ENCODE results near the gene TH.

TH gene

GRCh38 chr11:2205214-2205720 lies 33.7 kb upstream of the TH start:
- no peaks in the 10 kb centered on the region for H3K9me3 ChIP-seq (ENCODE audit: low read depth, low read length)
- H3K9ac ChIP-seq (ENCODE audit: insufficient read length) = no peak overlapping the region
- no peaks in the 10 kb centered on the region for H3K36me3 ChIP-seq (ENCODE audit: insufficient read depth, low read length)
- no peak for DNase-seq (ENCODE audit: low read depth, low spot score)
- TF ChIP-seq FOXP2 (optimal IDR thresholded peaks at IDR 0.05; ENCODE audit: control extremely low read depth, extremely low read length, insufficient read depth) (no peak), EZH2 (IDR thresholded peaks at IDR 0.05) (no peak), POLR2AphosphoS5 (IDR thresholded peaks at IDR 0.05; ENCODE audit: borderline replicate concordance, low read depth, low read length) (no peak)
- H3K27ac ChIP-seq = no peak overlapping the region
- H3K4me3 ChIP-seq = no peak overlapping the region

- Histone ChIP-seq H3K9ac (ENCODE audit: insufficient read length) (no peak overlapping the region), H3K9me3 (ENCODE audit: low read depth, low read length) (no peaks in the 10 kb centered on the region), H3K4me3 (no peak overlapping the region), H3K36me3 (ENCODE audit: insufficient read depth, low read length) (no peaks in the 10 kb centered on the region), H3K27ac (no peak overlapping the region)
- TF ChIP-seq POLR2AphosphoS5 (IDR thresholded peaks at IDR 0.05; ENCODE audit: borderline replicate concordance, low read depth, low read length) (no peak), EZH2 (IDR thresholded peaks at IDR 0.05) (no peak), FOXP2 (optimal IDR thresholded peaks at IDR 0.05; ENCODE audit: control extremely low read depth, extremely low read length, insufficient read depth) (no peak)
- no peak for DNase-seq (ENCODE audit: low read depth, low spot score)
Observed at GRCh38 chr11:2204361-2205213, 33.0 kb upstream of the TH start.

GRCh38 chr11:2203440-2204259 lies 32.0 kb upstream of the TH start:
- H3K36me3 ChIP-seq (ENCODE audit: insufficient read depth, low read length) = no peaks in the 10 kb centered on the region
- no peaks in the 10 kb centered on the region for H3K9me3 ChIP-seq (ENCODE audit: low read depth, low read length)
- H3K4me3 ChIP-seq = no peak overlapping the region
- no peak overlapping the region for H3K9ac ChIP-seq (ENCODE audit: insufficient read length)
- no peak overlapping the region for H3K27ac ChIP-seq
- TF ChIP-seq EZH2 (IDR thresholded peaks at IDR 0.05) (no peak), POLR2AphosphoS5 (IDR thresholded peaks at IDR 0.05; ENCODE audit: borderline replicate concordance, low read depth, low read length) (no peak), FOXP2 (optimal IDR thresholded peaks at IDR 0.05; ENCODE audit: control extremely low read depth, extremely low read length, insufficient read depth) (no peak)
- DNase-seq (ENCODE audit: low read depth, low spot score) = no peak

- H3K9me3 ChIP-seq (ENCODE audit: low read depth, low read length) = no peaks in the 10 kb centered on the region
- no peak overlapping the region for H3K27ac ChIP-seq
- TF ChIP-seq POLR2AphosphoS5 (IDR thresholded peaks at IDR 0.05; ENCODE audit: borderline replicate concordance, low read depth, low read length) = no peak
- TF ChIP-seq EZH2 (IDR thresholded peaks at IDR 0.05) = no peak
- TF ChIP-seq FOXP2 (optimal IDR thresholded peaks at IDR 0.05; ENCODE audit: control extremely low read depth, extremely low read length, insufficient read depth) = no peak
- H3K9ac ChIP-seq (ENCODE audit: insufficient read length) = no peak overlapping the region
- no peak overlapping the region for H3K4me3 ChIP-seq
- DNase-seq (ENCODE audit: low read depth, low spot score) = no peak
- no peaks in the 10 kb centered on the region for H3K36me3 ChIP-seq (ENCODE audit: insufficient read depth, low read length)
Observed at GRCh38 chr11:2202900-2203439, 31.4 kb upstream of the TH start.

- Histone ChIP-seq H3K27ac (no peak overlapping the region), H3K9me3 (ENCODE audit: low read depth, low read length) (no peaks in the 10 kb centered on the region), H3K4me3 (no peak overlapping the region), H3K9ac (ENCODE audit: insufficient read length) (no peak overlapping the region), H3K36me3 (ENCODE audit: insufficient read depth, low read length) (no peaks in the 10 kb centered on the region)
- TF ChIP-seq FOXP2 (optimal IDR thresholded peaks at IDR 0.05; ENCODE audit: control extremely low read depth, extremely low read length, insufficient read depth) (no peak), EZH2 (IDR thresholded peaks at IDR 0.05) (no peak), POLR2AphosphoS5 (IDR thresholded peaks at IDR 0.05; ENCODE audit: borderline replicate concordance, low read depth, low read length) (no peak)
- DNase-seq (ENCODE audit: low read depth, low spot score) = no peak
Observed at GRCh38 chr11:2202071-2202899, 30.7 kb upstream of the TH start.

- H3K9ac ChIP-seq (ENCODE audit: insufficient read length) = no peak overlapping the region
- H3K27ac ChIP-seq = no peak overlapping the region
- TF ChIP-seq FOXP2 (optimal IDR thresholded peaks at IDR 0.05; ENCODE audit: control extremely low read depth, extremely low read length, insufficient read depth) (no peak), POLR2AphosphoS5 (IDR thresholded peaks at IDR 0.05; ENCODE audit: borderline replicate concordance, low read depth, low read length) (no peak), EZH2 (IDR thresholded peaks at IDR 0.05) (no peak)
- H3K9me3 ChIP-seq (ENCODE audit: low read depth, low read length) = no peaks in the 10 kb centered on the region
- H3K36me3 ChIP-seq (ENCODE audit: insufficient read depth, low read length) = no peaks in the 10 kb centered on the region
- DNase-seq (ENCODE audit: low read depth, low spot score) = no peak
- H3K4me3 ChIP-seq = no peak overlapping the region
Observed at GRCh38 chr11:2201542-2201941, 29.9 kb upstream of the TH start.

GRCh38 chr11:2200957-2201519 lies 29.4 kb upstream of the TH start:
- no peaks in the 10 kb centered on the region for H3K36me3 ChIP-seq (ENCODE audit: insufficient read depth, low read length)
- no peaks in the 10 kb centered on the region for H3K9me3 ChIP-seq (ENCODE audit: low read depth, low read length)
- H3K4me3 ChIP-seq = no peak overlapping the region
- no peak for TF ChIP-seq POLR2AphosphoS5 (IDR thresholded peaks at IDR 0.05; ENCODE audit: borderline replicate concordance, low read depth, low read length)
- no peak for TF ChIP-seq EZH2 (IDR thresholded peaks at IDR 0.05)
- no peak for TF ChIP-seq FOXP2 (optimal IDR thresholded peaks at IDR 0.05; ENCODE audit: control extremely low read depth, extremely low read length, insufficient read depth)
- no peak overlapping the region for H3K27ac ChIP-seq
- H3K9ac ChIP-seq (ENCODE audit: insufficient read length) = no peak overlapping the region
- no peak for DNase-seq (ENCODE audit: low read depth, low spot score)
